TTC549 (cell line): ENCODE measurements around the gene GNA12.
"Not testable (repeated sequence)": the region's sequence is repeated elsewhere in the genome, so short reads cannot be mapped to it uniquely, and the experiment has no call there.

ENCODE experiments used
- FAIRE-seq: peaks from 2 replicates; lab custom pipeline; 2012; peaks lifted over from hg19 to GRCh38; lab: Jason Lieb, UNC

Gene GNA12

DNA sequence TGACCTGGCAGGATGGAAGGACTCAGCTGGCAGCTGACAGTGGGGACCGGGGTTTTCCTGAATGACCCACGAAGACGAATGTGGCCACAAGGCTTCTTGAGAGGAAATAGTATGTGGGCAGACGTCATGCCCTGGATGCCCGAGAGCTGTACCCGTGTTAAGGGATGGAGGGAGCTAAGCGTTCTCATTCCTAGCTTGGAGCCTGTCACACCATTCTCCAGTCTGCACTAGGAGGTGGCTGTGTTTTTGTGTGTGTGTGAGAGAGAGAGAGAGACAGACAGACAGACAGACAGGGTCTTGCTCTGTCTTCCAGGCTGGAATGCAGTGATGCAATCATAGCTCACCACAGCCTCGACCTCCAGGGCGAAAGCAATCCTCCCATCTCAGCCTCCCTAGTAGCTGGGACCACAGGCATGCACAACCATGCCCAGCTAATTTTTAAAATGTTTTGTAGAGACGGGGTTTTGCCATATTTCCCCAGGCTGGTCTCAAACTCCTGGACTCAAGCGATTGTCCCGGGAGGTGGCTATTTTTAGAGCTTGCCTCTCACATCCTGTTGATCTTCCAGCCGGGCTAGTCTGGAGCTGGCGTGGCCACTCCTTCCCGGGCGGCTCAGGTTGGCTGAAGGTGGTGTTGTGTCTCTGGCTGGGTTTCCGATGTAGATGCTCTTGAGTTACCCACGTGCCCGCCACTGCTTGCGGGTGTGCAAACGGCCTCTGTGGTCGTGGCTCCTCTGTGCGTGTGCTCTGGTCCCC is 154.0 kb downstream of the GNA12 start:
- FAIRE-seq, result no peak

DNA sequence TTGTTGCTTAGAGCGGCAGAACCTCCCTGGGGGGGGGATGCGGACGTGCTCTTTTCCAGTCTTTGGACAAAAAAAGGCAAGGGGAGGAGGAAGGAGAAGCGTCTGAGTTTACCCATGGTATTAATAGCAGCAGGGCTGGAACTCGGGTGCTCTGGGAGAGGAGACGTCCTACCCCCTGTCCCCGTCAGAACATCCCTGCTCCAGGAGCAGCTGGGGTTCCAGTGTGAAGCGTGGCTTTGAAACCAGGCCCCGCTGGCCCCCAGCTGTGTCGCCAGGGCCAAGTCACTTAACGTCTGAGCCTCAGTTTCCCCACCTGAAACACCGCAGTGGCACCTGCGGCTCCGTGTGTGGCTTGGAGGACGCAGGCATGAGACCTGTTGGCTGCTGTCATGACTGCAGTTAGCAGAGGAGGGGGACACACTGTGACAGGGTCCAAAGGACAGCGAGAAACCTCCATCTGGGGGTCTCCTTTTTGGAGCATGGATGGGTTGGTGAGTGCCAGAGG is 154.7 kb downstream of the GNA12 start:
- FAIRE-seq, result no peak

DNA sequence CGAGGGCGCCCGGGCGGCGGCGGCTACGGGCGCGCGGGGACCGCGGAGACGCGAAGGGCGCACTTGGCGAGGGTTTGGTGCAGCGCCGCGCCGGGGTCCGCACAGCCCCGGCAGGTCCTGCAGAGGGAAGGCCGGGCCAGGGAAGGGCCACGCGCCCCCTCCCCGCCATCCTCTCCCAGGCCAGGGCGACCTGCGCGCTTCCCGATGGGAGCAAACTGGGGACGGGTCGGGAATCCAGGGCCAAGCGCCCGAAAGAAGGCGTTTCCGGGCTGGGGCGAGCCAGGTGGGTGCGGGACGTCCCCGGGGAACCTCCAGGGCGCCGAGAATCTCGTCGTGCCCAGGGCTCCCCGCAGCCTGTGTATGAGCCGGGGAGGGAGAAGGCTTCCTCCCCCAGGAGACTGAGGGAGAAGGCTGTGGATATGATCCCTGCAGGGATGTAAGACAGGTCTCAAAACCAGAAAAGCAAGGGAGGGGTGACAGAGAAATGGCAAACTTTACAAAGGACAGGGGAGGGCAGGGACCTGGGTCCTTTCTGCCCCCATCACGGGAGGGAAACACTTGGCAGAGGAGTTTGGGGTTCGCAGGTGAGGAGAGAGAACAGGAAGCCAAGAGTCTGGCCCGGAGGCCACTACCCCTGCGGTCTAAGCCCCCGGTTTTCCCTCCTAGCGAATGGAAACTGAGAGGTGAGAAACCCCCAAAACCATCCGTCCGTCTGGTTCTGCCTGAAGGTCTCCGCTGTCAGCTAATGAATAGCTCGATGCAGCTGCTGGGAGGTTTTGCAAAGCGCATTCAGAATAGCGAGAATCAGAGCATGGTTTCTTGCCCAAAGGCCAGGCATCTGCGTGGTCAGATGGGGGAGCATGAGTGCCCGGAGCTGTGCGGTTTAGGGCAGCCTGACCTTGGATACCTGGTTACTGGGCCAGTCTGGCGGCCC is 155.4 kb downstream of the GNA12 start:
- FAIRE-seq, result no peak

GRCh38 chr7:2687881-2688318 is 156.2 kb downstream of the GNA12 start, which contains the start of gene AMZ1:
TSS of gene AMZ1 (plus strand) at chr7:2688202. CDS start at chr7:2700452, 12,250 bp downstream.
- no peak for FAIRE-seq

GRCh38 chr7:2687338-2687869 is 156.7 kb downstream of the GNA12 start:
- no peak for FAIRE-seq

- FAIRE-seq, result no peak
Measured at GRCh38 chr7:2686101-2686500, 158.0 kb downstream of the GNA12 start.

GRCh38 chr7:2684501-2684900 is 159.6 kb downstream of the GNA12 start:
- no peak for FAIRE-seq

DNA sequence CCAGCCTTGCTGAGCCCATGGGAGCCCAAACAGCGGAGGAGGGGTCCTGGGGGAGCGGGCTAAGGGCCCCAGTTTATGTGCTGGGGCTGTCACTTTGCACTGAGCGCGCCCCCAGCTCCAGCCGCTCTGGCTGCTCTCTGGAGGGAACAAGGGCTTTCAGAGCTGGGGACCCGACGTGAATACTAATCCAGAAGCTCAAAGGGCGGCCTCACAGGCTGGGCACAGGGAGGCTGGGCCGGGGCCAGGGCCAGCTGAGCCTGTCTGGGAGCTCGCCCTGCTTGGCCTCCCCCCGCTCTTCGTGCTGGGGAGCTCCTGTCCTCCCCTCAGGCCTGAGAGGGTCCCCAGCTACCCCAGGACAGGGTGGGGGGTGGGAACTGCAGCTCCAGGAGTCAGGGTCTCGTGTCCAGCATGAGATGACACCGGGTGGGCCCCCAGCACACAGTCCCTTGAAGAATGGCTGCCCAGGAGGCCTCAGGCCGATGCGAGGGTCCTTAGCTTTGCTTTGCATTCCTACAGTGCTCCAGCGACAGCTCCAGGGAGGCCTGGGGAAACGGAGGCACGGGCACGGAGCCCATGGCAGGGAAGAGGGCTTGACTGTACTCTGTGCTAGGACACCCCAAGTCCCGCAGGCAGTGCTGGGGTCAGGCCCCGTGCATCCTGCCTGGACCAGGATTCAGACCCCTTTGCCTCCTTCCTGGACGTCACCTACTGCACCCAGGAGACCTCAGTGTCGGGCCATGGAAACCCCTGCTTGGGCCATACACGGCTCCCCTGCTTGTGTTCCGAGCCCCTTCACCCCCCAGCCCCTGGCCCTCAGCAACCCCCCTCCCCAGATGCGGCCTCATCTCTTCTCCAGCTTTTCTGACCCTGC is 161.9 kb downstream of the GNA12 start:
- no peak for FAIRE-seq

DNA sequence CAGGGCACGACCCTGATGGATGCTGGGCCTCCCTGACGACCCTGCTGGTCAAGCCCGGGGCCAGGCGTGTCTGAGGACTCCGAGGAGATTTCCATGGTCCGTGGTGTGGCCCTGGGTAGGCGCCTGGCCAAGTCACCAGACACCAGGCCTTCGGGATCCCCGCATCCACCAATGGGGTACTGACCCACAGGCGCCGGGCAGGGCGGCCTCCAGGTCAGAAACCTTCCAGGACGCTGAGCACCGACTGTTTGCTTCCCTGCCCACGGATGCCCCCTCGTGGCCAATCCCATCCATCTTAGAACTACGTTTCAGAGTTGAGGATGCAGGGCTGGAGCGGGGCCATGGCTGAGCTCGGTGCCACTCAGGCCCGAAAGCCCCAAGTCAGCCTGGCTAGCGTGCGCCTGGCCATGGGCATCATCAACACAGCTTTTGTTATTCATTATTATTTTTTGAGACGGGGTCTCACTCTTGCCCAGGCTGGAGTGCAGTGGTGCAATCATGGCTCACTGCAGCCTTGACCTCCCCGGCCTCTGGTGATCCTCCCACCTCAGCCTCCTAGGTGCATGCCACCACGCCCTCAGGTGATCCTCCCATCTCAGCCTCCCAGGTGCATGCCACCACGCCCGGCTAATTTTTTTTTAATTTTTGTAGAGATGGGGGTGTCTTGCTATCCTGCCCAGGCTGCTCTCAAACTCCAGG is 163.2 kb downstream of the GNA12 start:
- FAIRE-seq, result no peak

DNA sequence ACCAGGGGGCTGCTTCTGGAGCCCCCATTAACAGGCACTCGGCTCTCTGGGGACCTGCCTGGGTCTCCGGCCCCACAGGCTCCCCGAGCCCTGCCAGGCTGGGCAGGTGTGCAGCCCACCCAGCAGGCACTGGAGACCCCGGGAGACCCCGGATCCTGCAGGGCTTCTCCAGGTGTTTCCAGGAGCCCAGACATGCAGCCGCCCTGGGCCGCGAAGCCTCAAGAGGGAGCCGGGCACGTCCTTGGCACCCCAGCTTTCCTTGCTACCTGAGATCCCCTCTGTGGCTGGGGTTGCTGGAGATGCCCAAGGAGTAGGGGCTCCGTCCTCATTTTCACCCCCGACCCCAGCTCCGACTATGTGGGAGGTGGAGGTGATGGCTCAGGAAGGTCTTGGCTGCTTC is 163.9 kb downstream of the GNA12 start:
- FAIRE-seq, result no peak

GRCh38 chr7:2679135-2680127 is 164.7 kb downstream of the GNA12 start:
- FAIRE-seq, result not testable (repeated sequence)

- not testable (repeated sequence) for FAIRE-seq
Measured at GRCh38 chr7:2678454-2678853, 165.7 kb downstream of the GNA12 start.
